Adrenal gland (tissue), 12 donors: ENCODE measurements around the gene NPC2. TPM values are rescaled to one million over a fixed set of nuclear protein-coding genes. Genes with fewer than 3 reads are reported as not detected.

Experiments used
- DNase-seq, 7 donors: peaks; one replicate each; pipeline ENCODE4 v3.0.0-alpha.2; 2019 to 2020
- H3K27ac ChIP-seq, 5 donors: fragments of 200-600 bp; sonication (generic) in 4 of 5; 1 replicate in 3 of 5; 2 replicates in 2 of 5; pipeline versions ENCODE4 v1.5.1 to v1.8.0; 2016 to 2020; ENCODE audit warnings: mild to moderate bottlenecking in 1 of 5
- H3K27me3 ChIP-seq: fragments of 200-600 bp; 2 replicates; pipeline ENCODE4 v1.8.0; 2021
- H3K36me3 ChIP-seq, 2 donors: fragments of 200-600 bp; replicated peaks in 1 of 2; 1 replicate in 1 of 2; 2 replicates in 1 of 2; pipeline versions ENCODE4 v1.5.1 to v1.8.0; 2018 to 2022
- H3K4me1 ChIP-seq, 2 donors: fragments of 200-600 bp; replicated peaks in 1 of 2; 1 replicate in 1 of 2; 2 replicates in 1 of 2; pipeline versions ENCODE4 v1.5.1 to v1.8.0; 2018 to 2021
- H3K4me3 ChIP-seq, 4 donors: fragments of 200-600 bp; sonication (generic) in 3 of 4; one replicate each; pipeline ENCODE4 v1.5.1; 2016 to 2018
- H3K9me3 ChIP-seq, 3 donors: fragments of 200-600 bp; sonication (generic) in 1 of 3; replicated peaks in 1 of 3; 1 replicate in 2 of 3; 2 replicates in 1 of 3; pipeline versions ENCODE4 v1.5.1 to v1.8.0; 2016 to 2021
- POLR2A ChIP-seq, 2 donors: fragments of 450-650 bp; IDR thresholded peaks; one replicate each; pipeline ENCODE4 v1.6.1; 2017; ENCODE audit warnings: antibody characterized with exemption in 2 of 2, mild to moderate bottlenecking in 2 of 2, moderate library complexity in 1 of 2
- WGBS, 4 donors: extraction: QIAGEN DNeasy Blood & Tissue Kit in 2 of 4; methylation state at CpG; one replicate each; pipeline versions ENCODE4 v1.1.5 to v1.1.7; 2013 to 2017; 5-methylcytosine and 5-hydroxymethylcytosine counted together
- intact Hi-C, 2 donors: fragments of 100-400 bp; cut with DNase I; formaldehyde crosslinking; loops; one replicate each; pipeline versions ENCODE4 v1.14.1 to v1.15.0; 2022 to 2023
- polyA plus RNA-seq, 3 donors: library from polyadenylated mRNA; stranded (reverse); fragments of 200-250 nt in 2 of 3; fragments of 350-450 nt in 1 of 3; fragmentation: Illumina TruSeq in 1 of 3; extraction: RNeasy Lipid Tissue Mini Kit (QIAGEN cat#74804) in 1 of 3; gene quantifications; one replicate each; pipeline ENCODE4 v1.2.3, GENCODE V29; 2013 to 2014
- total RNA-seq, 9 donors: library from RNA; depleted of rRNA in 4 of 9; stranded (reverse); fragments of >200 nt in 4 of 9; fragments of 120-200 nt in 1 of 9; fragmentation: NEBNext Ultra II Directional in 1 of 9; extraction: Animal tissue kit (Norgen Biotek cat#: 25700) in 1 of 9; gene quantifications; one replicate each; pipeline versions ENCODE4 v1.1.0 to v1.2.4, GENCODE V29; 2013 to 2023
- TF ChIP-seq, protein P1 (sequence below), 6 experiments: fragments of 450-650 bp in 4 of 6; fragments of 200-600 bp in 2 of 6; sonication (generic) in 1 of 6; IDR thresholded peaks; 1 replicate in 5 of 6; 2 replicates in 1 of 6; pipeline versions ENCODE4 v1.5.1 to v1.8.0; 2016 to 2021; ENCODE audit warnings: antibody characterized with exemption in 6 of 6, mild to moderate bottlenecking in 2 of 6, moderate library complexity in 1 of 6
- donor health status: healthy with polysubstance abuse.
- donor health status: Bipolar disorder and iron deficiency.
- donor health status: DM: yes; HTN: yes; CAD: no.
- donor health status: DM: no; HTN: no; CAD: no.
- donor health status: DM: no; HTN: no; CAD: no.
- donor health status: DM: yes; HTN: yes; CAD: no.

Gene NPC2
- total and polyA plus RNA-seq, 12 donors: 140 to 1,243 (median 299) TPM

DNA sequence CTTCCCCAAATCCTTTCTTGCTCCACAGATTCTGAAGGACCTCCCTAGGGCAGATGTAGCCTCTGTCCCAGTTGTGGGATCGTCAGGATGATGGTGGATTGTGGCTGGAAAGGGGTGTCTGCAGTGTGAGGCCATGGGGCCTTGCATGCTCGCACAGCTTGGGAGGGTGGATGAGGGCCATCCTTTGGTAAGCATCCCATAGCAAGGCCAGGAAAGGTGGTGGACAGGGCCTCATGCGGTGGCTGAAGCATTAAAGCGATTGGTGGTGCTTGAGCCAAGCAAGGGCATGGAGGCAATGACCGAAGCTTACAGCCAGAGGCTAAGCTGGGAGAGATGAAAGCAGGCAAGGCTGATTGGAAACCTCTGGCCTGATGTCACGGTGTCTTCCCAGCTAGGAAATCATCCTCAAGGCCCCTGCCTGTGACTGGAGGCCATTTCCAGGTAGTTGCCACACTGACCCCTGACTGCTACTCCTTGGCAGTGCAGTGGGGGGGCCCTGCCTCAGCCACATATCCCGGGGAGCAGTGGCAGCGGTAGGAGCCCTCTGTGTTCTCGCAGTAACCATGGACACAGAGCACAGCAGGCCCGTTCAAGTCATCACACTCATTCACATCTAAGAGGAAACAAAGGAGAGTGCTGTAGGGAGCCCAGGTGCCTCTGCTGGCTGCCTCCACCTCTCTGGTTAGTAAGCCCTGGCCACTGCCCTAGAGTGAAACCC lies 7.5 kb upstream of the NPC2 start:
- Histone ChIP-seq H3K9me3 (no peaks in the 10 kb centered on the region), H3K4me3 (no peak overlapping the region), H3K27ac (no peak overlapping the region), H3K4me1 (peaks cover 0 to 4% of the 10 kb centered on the region in 2 donors), H3K36me3 (no peaks in the 10 kb centered on the region), H3K27me3 (no peaks in the 10 kb centered on the region)
- WGBS, 4 donors: 79 to 92% (median 82%) methylated on average over 6 to 10 of the region's 10 CpGs
- DNase-seq: peak in 1 of 7 donors; percentile 14
- TF ChIP-seq POLR2A (IDR thresholded peaks at IDR 0.05): no peak
- TF ChIP-seq, protein P1, sequence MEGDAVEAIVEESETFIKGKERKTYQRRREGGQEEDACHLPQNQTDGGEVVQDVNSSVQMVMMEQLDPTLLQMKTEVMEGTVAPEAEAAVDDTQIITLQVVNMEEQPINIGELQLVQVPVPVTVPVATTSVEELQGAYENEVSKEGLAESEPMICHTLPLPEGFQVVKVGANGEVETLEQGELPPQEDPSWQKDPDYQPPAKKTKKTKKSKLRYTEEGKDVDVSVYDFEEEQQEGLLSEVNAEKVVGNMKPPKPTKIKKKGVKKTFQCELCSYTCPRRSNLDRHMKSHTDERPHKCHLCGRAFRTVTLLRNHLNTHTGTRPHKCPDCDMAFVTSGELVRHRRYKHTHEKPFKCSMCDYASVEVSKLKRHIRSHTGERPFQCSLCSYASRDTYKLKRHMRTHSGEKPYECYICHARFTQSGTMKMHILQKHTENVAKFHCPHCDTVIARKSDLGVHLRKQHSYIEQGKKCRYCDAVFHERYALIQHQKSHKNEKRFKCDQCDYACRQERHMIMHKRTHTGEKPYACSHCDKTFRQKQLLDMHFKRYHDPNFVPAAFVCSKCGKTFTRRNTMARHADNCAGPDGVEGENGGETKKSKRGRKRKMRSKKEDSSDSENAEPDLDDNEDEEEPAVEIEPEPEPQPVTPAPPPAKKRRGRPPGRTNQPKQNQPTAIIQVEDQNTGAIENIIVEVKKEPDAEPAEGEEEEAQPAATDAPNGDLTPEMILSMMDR (IDR thresholded peaks at IDR 0.05): no peak
- intact Hi-C loops: loop anchor here (5.0 to 10.0 kb wide), 2 partner anchors 112 to 294 kb away; partner anchors contain the start of gene LTBP2 (in 1 of the 2)

DNA sequence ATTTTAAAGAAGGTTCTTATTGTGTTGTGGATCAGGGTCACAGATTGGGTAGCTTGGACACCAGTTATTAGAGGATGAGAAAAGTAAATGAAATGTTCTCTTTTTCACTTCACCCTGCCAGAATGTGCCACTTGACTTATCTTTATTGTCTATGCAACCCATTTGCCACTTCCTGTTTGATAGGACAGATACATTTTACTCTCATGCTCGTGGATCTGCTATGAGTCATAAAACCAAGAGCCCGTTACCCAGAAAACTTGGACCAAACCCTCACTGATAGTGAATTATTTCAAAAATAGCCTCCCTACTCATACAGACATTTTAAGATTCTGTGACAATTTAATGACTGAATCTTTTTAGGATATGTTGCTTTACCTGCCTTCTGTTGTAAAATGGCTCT lies 2.3 kb upstream of the NPC2 start:
- WGBS, 4 donors: 14 to 37% (median 25%) methylated on average over 2 of the region's 2 CpGs
- H3K27me3 ChIP-seq: no peaks in the 10 kb centered on the region
- TF ChIP-seq POLR2A (IDR thresholded peaks at IDR 0.05): no peak
- TF ChIP-seq, protein P1 (IDR thresholded peaks at IDR 0.05): no peak
- H3K27ac ChIP-seq: peak overlapping the region in 1 of 5 donors; percentile 39
- no peak overlapping the region for H3K4me3 ChIP-seq
- intact Hi-C loops: no loop called here
- no peaks in the 10 kb centered on the region for H3K9me3 ChIP-seq
- DNase-seq: no peak
- peaks cover 21 to 38% of the 10 kb centered on the region in 2 donors for H3K4me1 ChIP-seq
- no peaks in the 10 kb centered on the region for H3K36me3 ChIP-seq

DNA sequence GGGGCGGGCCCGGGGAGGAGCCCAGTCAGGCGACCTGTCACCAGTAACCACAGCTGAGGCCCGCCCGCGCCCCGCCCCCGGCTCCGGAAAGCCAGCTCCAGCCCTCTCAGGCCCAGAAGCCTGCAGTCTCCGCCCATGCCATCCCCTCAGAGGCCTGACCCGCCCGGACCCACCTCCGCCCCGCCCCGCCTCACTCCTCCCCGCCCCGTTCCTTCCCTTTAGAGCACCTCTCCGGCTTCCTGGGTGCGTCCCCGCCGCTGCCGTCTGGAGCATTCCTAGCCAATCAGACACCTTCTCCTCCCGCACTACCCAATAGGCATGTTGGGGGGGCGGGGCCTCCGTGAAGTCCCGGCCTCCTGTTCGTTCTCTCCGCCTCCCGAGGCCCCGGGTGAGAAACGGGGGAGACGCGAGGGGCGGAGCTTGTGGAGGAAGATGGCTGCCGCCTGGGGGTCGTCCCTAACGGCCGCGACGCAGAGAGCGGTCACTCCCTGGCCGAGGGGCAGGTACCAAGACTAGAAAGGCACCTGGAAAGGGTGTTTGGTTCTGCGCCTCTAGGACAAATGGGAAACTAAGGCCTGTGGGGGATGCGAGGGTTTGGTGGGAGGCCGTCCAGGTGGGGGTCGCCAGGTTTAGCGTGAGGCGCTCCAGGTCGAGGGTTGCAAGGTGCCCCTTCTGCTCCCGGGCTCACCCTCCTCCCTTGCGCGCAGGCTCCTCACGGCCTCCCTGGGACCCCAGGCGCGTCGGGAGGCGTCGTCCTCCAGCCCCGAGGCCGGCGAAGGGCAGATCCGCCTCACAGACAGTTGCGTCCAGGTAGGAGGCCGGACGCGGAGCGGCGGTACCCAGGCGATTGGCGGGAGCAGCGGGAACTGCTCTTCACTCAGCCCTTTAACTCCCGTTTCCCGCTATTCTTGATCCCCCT lies 497 bp upstream of the NPC2 start, which contains the start of gene ISCA2:
ISCA2 (plus strand) TSS at position 423 of the 919 bp plus-strand sequence; CDS start at position 433, 10 bp downstream.
- TF ChIP-seq, protein P1 (IDR thresholded peaks at IDR 0.05): peak in 2 of 6 experiments; percentile 1 to 16
- no peak for TF ChIP-seq POLR2A (IDR thresholded peaks at IDR 0.05)
- no peaks in the 10 kb centered on the region for H3K36me3 ChIP-seq
- DNase-seq: peak; percentile 100
- H3K4me1 ChIP-seq: peaks cover 33 to 52% of the 10 kb centered on the region in 2 donors
- intact Hi-C loops: loop anchor here in 1 of 2 donors (5.0 kb wide), 1 partner anchor 131 kb away; no protein-coding TSS in a partner anchor
- H3K27ac ChIP-seq: peak within 1 kb of the TSS; percentile 84 to 98 (median 97)
- no peaks in the 10 kb centered on the region for H3K9me3 ChIP-seq
- no peaks in the 10 kb centered on the region for H3K27me3 ChIP-seq
- 1% methylated on average over 24 to 73 of the region's 73 CpGs for WGBS, 4 donors
- H3K4me3 ChIP-seq: peak within 1 kb of the TSS; percentile 57 to 86 (median 86)
